ENCODE results near the gene PPP1R36.

The PPP1R36 gene

DNA sequence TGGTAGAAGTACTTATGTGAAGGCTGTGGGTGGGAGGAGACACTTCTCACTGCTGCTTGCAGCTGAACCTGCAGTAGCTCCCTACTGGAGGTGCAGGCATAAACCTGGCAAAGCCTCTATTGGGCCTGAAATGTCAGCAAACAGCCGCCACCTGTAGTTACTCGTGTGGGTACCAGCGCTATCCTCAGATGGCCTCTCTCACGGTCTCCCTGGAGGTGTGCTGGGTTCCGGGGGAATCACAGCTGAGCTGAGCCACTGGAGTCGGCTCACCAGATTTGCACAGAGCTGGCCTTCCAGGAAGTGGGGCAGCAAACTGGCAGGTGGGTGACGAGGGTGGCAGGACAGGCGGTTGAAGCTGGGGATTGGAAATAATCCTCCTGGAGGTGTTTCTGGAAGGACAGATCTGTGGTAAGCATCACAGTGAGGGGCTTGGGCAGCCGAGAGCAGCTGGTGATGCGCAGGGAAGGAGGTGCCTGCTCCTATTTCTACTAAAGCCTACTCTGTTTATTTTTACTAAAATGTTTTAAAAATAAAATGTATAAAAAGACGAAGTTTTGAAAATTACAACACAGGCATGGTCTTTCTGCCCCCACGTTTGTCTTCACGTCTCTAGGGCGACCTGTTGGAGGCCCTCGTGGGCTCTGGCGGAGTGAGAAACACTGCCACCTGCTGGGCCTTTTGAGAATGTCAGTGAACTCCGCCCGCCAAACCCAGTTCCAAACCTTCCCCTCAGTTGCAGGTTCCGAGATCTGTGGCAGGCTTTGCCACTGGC is 86.6 kb downstream of the PPP1R36 start:
- no peaks in the 10 kb centered on the region for H3K27me3 ChIP-seq (ENCODE audit: low read length)
- peak overlapping the region; percentile 88 for H2AFZ ChIP-seq (ENCODE audit: low read depth, low read length, severe bottlenecking)
- H3K36me3 ChIP-seq (ENCODE audit: low read length), result no peaks in the 10 kb centered on the region
- H3F3A ChIP-seq (ENCODE audit: insufficient read depth), result no peaks in the 10 kb centered on the region
- no peak overlapping the region for H3K27ac ChIP-seq (ENCODE audit: low read depth, low read length)
- no peaks in the 10 kb centered on the region for H3K9me2 ChIP-seq (replicated peaks; ENCODE audit: insufficient read depth, low read length)
- H3K4me2 ChIP-seq (ENCODE audit: low read depth, low read length, poor library complexity, severe bottlenecking), result no peak overlapping the region
- H3K79me2 ChIP-seq (ENCODE audit: insufficient read depth, low read length), result no peaks in the 10 kb centered on the region
- no peaks in the 10 kb centered on the region for H3K9me3 ChIP-seq (ENCODE audit: insufficient read depth, low read length)
- H4K20me1 ChIP-seq (ENCODE audit: low read depth, low read length), result no peaks in the 10 kb centered on the region
- no peak overlapping the region for H3K9ac ChIP-seq (ENCODE audit: low read length)
- H3K4me3 ChIP-seq (ENCODE audit: insufficient read depth, low read length, poor library complexity, severe bottlenecking), result no peak overlapping the region
- TF ChIP-seq EZH2phosphoT487 (conservative IDR thresholded peaks at IDR 0.05; ENCODE audit: low read length), result no peak
- TF ChIP-seq, protein P1, sequence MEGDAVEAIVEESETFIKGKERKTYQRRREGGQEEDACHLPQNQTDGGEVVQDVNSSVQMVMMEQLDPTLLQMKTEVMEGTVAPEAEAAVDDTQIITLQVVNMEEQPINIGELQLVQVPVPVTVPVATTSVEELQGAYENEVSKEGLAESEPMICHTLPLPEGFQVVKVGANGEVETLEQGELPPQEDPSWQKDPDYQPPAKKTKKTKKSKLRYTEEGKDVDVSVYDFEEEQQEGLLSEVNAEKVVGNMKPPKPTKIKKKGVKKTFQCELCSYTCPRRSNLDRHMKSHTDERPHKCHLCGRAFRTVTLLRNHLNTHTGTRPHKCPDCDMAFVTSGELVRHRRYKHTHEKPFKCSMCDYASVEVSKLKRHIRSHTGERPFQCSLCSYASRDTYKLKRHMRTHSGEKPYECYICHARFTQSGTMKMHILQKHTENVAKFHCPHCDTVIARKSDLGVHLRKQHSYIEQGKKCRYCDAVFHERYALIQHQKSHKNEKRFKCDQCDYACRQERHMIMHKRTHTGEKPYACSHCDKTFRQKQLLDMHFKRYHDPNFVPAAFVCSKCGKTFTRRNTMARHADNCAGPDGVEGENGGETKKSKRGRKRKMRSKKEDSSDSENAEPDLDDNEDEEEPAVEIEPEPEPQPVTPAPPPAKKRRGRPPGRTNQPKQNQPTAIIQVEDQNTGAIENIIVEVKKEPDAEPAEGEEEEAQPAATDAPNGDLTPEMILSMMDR (IDR thresholded peaks at IDR 0.05; ENCODE audit: insufficient read depth, low read length, poor library complexity, severe bottlenecking), result peak; percentile 85

DNA sequence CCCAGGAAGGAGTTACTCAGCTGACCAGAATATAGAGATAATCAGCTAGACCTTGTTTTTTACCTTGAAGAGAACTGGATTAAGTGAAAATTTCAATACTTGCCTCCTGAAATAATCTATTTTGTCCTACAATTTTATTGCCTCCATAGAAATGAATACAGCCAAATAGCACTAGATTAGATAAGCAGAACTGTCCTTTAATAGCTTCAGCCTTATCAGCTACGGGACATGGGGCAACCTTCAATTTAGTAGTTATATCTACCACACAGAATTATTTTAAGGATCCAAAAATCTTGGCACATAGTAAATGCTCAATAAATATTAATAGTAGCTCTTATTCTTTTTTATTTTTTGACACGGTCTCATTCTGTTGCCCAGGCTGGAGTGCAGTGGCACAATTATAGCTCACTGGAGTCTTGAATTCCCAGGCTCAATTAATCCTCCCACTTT is 87.2 kb downstream of the PPP1R36 start:
- H3F3A ChIP-seq (ENCODE audit: insufficient read depth), result no peaks in the 10 kb centered on the region
- H3K27ac ChIP-seq (ENCODE audit: low read depth, low read length), result no peak overlapping the region
- H4K20me1 ChIP-seq (ENCODE audit: low read depth, low read length), result no peaks in the 10 kb centered on the region
- no peaks in the 10 kb centered on the region for H3K9me2 ChIP-seq (replicated peaks; ENCODE audit: insufficient read depth, low read length)
- no peaks in the 10 kb centered on the region for H3K27me3 ChIP-seq (ENCODE audit: low read length)
- no peaks in the 10 kb centered on the region for H3K79me2 ChIP-seq (ENCODE audit: insufficient read depth, low read length)
- TF ChIP-seq, protein P1 (IDR thresholded peaks at IDR 0.05; ENCODE audit: insufficient read depth, low read length, poor library complexity, severe bottlenecking), result no peak
- no peak for TF ChIP-seq EZH2phosphoT487 (conservative IDR thresholded peaks at IDR 0.05; ENCODE audit: low read length)
- H3K4me3 ChIP-seq (ENCODE audit: insufficient read depth, low read length, poor library complexity, severe bottlenecking), result no peak overlapping the region
- H3K9ac ChIP-seq (ENCODE audit: low read length), result no peak overlapping the region
- no peak overlapping the region for H3K4me2 ChIP-seq (ENCODE audit: low read depth, low read length, poor library complexity, severe bottlenecking)
- H2AFZ ChIP-seq (ENCODE audit: low read depth, low read length, severe bottlenecking), result peak overlapping the region; percentile 88
- H3K36me3 ChIP-seq (ENCODE audit: low read length), result no peaks in the 10 kb centered on the region
- no peaks in the 10 kb centered on the region for H3K9me3 ChIP-seq (ENCODE audit: insufficient read depth, low read length)

DNA sequence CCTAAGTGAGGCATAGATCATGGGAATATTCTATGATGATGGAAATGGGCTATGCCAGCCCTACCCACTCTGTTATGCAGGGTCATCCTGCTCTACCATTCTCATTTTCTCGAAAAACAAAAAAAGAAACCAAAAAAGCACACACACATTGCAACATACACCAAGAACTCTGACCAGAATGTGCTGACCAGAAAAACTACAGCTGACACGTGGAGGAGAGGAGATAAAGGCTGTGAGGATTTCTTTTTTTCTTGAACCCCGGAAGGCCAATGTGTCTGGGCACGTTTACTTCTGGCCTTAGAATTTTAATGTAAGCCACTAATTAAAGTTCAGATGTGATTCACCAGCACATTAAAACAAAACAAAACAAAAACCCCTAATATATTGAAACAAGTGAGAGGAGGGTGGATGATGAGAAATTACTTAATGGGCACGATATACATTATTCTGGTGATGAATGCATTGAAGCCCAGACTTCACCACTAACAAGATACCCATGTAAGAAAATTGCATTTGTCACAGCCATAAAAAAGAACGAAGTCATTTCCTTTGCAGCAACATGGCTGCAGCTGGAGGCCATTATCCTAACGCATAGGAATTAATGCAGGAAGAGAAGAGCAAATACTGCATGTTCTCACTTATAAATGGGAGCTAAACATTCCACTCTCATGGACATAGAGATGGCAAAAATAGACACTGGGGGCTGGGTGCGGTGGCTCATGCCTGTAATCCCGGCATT is 88.1 kb downstream of the PPP1R36 start:
- H4K20me1 ChIP-seq (ENCODE audit: low read depth, low read length), result no peaks in the 10 kb centered on the region
- H3F3A ChIP-seq (ENCODE audit: insufficient read depth), result no peaks in the 10 kb centered on the region
- H3K9ac ChIP-seq (ENCODE audit: low read length), result no peak overlapping the region
- no peaks in the 10 kb centered on the region for H3K9me2 ChIP-seq (replicated peaks; ENCODE audit: insufficient read depth, low read length)
- H3K27me3 ChIP-seq (ENCODE audit: low read length), result no peaks in the 10 kb centered on the region
- TF ChIP-seq, protein P1 (IDR thresholded peaks at IDR 0.05; ENCODE audit: insufficient read depth, low read length, poor library complexity, severe bottlenecking), result no peak
- TF ChIP-seq EZH2phosphoT487 (conservative IDR thresholded peaks at IDR 0.05; ENCODE audit: low read length), result no peak
- no peak overlapping the region for H2AFZ ChIP-seq (ENCODE audit: low read depth, low read length, severe bottlenecking)
- H3K27ac ChIP-seq (ENCODE audit: low read depth, low read length), result no peak overlapping the region
- H3K36me3 ChIP-seq (ENCODE audit: low read length), result no peaks in the 10 kb centered on the region
- no peak overlapping the region for H3K4me3 ChIP-seq (ENCODE audit: insufficient read depth, low read length, poor library complexity, severe bottlenecking)
- H3K79me2 ChIP-seq (ENCODE audit: insufficient read depth, low read length), result no peaks in the 10 kb centered on the region
- H3K4me2 ChIP-seq (ENCODE audit: low read depth, low read length, poor library complexity, severe bottlenecking), result no peak overlapping the region
- H3K9me3 ChIP-seq (ENCODE audit: insufficient read depth, low read length), result no peaks in the 10 kb centered on the region
